KOPT-K1 (cell line): ENCODE data around the gene ADGRF5.

Source experiments
- H3K27ac ChIP-seq: fragments of 200-600 bp; sonication (generic); 2 replicates; pipeline ENCODE4 v1.5.1; 2016; ENCODE audit warnings: antibody characterized with exemption, mild to moderate bottlenecking, low read depth, low read length; ENCODE audit not compliant: poor library complexity, severe bottlenecking
- H3K36me3 ChIP-seq: fragments of 200-600 bp; sonication (generic); 2 replicates; pipeline ENCODE4 v1.5.1; 2017; ENCODE audit warnings: antibody characterized with exemption, mild to moderate bottlenecking, low read length, moderate library complexity; ENCODE audit not compliant: insufficient read depth
- H3K9me3 ChIP-seq: fragments of 200-600 bp; sonication (generic); 2 replicates; pipeline ENCODE4 v1.5.1; 2017; ENCODE audit warnings: antibody characterized with exemption, low read length, mild to moderate bottlenecking; ENCODE audit not compliant: insufficient read depth, poor library complexity, severe bottlenecking

ADGRF5 gene

DNA sequence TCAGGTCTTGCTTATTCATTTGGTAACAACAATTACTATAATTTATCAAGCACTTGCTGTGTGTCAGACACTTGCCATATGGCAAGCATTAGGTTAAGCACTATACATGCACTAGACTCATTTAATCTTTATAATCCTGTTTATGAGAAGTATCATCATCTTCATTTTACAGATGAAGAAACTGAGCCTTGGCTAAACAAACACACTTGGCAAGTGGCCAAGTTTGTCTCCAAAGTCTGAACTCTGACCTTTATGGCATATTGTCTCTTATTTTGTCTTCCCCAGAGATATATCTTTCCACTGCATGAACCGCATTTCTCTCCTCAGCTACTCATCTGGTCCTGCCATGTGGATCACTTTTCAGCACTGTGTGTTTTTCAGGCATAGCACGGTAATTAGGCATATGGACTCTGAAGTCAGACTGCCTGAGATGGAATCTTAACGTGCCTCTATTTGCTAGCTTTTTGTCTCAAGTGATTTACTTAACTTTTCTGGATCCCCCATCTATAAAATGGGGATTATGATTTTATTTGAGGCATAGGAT is 4.7 kb downstream of the ADGRF5 start:
- Histone ChIP-seq H3K27ac (no peak overlapping the region), H3K36me3 (no peaks in the 10 kb centered on the region), H3K9me3 (no peaks in the 10 kb centered on the region)

DNA sequence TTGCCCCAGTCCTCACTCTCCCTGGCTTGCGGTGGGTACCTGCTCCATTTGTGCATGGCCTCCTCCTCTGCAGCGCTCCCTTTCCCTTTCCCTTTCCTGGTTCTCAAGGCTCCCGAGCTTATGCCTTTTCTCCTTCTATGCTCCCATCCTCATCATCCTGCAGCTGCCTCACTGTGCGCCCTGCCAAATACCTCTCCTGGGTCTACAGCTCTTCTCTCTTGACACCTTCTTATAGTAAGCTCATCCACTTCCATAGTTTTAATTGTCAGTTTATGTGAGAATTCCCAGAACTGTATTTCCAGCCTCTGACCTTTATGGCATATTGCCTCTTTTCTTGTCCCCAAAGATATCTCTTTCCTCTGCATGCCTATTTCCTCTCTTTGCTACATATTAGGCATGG is 5.9 kb downstream of the ADGRF5 start:
- H3K27ac ChIP-seq, result no peak overlapping the region

DNA sequence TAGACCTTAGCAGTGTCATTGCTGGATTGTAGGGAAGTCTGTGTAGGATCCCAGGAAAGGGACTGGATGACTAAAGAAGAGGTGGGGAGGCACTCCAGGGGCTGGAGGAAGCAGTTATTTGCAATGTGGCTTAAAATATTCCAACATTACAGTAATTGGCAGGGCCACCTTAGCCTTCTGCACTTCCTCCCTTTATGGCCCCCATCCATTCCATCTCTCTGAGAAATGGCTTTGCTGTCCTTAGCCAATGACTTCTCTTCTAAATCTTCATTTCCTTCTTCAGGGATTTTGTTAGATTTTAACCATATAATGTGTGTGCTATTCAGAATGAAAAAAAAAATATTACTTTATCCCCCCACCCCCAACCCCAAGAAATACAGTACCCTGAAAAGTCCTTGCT is 6.4 kb downstream of the ADGRF5 start:
- Histone ChIP-seq H3K36me3 (no peaks in the 10 kb centered on the region), H3K9me3 (no peaks in the 10 kb centered on the region), H3K27ac (no peak overlapping the region)

More for the DNA sequence above, 5.9 kb downstream of the ADGRF5 start:
- H3K9me3 ChIP-seq, result no peaks in the 10 kb centered on the region
- no peaks in the 10 kb centered on the region for H3K36me3 ChIP-seq

DNA sequence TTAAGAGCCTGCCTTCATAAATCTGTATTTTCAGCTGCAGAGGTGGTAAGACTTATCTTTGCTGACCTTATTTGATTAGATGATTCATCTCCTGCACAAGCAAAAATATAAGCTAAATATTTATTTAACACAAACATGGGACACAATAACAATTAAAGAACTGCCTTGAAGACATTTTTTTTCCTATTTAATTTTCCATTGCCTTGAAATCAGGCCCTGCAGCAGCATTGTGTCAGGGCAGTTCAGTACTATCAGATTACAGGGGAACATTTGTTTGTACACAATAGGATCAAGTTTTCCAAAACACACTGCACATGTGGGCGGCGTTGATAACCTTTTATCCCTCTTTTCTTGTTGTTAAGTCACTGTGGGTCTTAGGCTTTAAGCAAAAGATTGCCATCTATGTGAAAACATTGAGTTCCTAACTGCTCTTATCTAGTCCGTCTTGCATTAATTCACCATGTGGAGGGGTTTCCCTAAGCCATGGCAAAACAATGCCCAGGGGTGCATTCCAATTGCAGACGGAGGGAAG is 7.4 kb downstream of the ADGRF5 start:
- no peaks in the 10 kb centered on the region for H3K9me3 ChIP-seq
- no peak overlapping the region for H3K27ac ChIP-seq
- H3K36me3 ChIP-seq, result no peaks in the 10 kb centered on the region

DNA sequence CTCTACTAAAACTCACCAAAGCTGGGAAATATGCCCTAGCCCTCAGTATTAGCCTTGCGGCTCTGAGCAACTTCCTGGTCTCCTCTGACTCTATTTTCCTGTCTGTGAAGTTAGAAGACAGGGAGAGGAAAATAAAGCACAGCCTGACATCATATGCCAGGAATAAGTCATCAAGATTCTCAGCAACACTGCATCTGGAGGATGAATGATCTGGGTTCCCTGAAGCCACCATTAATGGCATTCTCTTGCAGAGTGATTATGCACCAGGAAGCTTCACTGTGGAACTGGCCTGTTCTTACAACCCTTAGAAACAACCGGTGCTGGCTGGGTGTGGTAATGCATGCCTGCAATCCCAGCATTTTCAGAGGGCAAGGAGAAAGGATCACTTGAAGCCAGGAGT is 12.4 kb downstream of the ADGRF5 start:
- H3K27ac ChIP-seq, result no peak overlapping the region
- no peaks in the 10 kb centered on the region for H3K36me3 ChIP-seq
- H3K9me3 ChIP-seq, result no peaks in the 10 kb centered on the region

DNA sequence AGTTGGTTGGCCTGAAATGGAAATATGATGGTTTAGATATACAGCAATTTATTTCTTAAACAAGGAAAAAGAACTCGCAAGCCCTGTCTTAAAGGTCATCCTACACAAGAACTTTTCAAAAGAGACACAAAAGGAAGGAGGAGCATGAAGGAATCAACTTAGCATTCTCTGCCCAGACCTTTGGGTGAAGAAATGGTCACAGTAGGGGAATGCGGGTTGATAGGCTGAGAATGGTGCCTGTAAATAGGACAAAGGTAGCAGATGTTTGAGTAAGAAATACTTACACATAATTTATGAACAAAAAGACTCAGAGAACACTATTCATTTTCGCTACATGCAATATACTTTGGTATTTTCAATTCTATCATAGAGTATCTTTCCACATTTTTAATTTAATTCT is 15.0 kb downstream of the ADGRF5 start:
- no peak overlapping the region for H3K27ac ChIP-seq
- H3K9me3 ChIP-seq, result no peaks in the 10 kb centered on the region
- H3K36me3 ChIP-seq, result no peaks in the 10 kb centered on the region

DNA sequence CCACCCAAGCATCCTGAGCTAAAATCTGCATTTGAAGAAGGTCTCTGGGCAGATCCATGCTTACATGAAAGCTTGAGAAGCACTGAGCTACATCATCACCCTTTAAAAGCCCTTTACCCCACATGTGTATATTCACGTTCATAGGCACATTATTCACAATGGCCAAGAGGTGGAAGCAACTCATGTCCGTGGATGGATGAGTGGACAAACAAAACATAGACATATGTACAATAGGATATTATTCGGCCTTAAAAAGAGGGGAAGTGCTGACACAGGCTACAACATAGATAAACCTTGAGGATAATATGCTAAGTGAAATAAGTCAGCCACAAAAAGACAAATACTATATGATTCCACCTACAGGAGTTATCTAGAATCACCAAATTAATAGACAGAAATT is 17.6 kb downstream of the ADGRF5 start:
- Histone ChIP-seq H3K27ac (no peak overlapping the region), H3K9me3 (no peaks in the 10 kb centered on the region), H3K36me3 (no peaks in the 10 kb centered on the region)

DNA sequence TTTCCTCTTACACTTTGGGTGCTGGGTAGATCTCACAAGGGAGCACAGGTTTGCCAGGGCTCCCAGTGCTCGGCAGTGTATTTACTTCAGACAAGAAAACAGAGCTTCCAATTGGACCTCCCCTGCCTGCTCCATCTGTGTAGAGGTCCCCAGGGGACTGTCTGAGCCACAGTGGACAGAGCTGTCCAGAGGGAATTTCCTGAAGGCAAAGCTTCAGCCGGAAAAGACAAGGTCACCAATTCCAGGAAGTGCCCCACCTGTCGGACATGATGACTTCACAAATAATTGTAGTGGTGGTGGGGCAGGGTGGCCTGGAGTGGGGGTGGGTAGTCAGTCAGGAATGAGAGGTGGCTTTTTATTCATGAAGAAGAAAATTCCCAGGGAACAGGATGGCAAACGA is 18.6 kb downstream of the ADGRF5 start:
- Histone ChIP-seq H3K36me3 (no peaks in the 10 kb centered on the region), H3K27ac (no peak overlapping the region), H3K9me3 (no peaks in the 10 kb centered on the region)

DNA sequence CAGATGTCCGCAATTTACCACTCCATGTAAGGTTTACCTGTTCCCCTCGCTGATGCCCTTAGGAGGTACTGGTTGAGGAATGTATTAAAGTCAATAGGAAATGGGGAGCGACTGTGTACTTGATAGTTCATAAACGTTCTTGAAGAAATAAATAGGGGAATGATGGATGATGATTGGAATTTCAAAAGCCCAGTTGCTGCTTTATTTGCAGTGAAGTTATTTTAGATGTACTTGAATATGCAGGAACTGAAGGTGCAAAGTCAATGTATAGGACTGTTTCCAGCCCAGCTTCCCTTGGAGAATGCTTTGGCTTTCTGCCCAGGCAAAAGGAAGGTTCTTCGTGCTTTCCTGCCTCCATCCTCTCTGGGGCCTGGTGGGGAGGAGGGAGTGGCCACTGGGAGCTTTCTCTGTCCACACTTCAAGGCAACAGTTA is 19.8 kb downstream of the ADGRF5 start:
- Histone ChIP-seq H3K36me3 (no peaks in the 10 kb centered on the region), H3K27ac (no peak overlapping the region), H3K9me3 (no peaks in the 10 kb centered on the region)

DNA sequence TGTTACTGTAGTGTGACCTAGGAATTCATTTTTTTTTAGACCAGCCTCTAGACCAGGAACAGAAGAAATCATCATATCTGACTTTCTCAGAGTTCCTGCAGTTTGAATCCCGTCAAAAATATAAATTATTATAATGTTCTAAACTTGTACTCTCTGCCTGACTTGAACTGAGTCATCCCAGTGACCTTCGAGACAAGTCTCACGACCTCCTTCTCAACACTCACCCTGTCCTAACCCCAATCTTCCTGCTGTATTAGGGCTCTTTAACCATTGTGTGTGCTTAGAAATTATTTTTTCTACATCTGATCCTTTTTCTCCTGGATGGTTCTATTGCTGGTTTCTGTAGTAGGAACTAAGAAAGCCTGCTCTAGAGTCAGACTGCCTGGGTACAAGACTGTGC is 21.5 kb downstream of the ADGRF5 start:
- Histone ChIP-seq H3K9me3 (no peaks in the 10 kb centered on the region), H3K27ac (no peak overlapping the region), H3K36me3 (no peaks in the 10 kb centered on the region)

DNA sequence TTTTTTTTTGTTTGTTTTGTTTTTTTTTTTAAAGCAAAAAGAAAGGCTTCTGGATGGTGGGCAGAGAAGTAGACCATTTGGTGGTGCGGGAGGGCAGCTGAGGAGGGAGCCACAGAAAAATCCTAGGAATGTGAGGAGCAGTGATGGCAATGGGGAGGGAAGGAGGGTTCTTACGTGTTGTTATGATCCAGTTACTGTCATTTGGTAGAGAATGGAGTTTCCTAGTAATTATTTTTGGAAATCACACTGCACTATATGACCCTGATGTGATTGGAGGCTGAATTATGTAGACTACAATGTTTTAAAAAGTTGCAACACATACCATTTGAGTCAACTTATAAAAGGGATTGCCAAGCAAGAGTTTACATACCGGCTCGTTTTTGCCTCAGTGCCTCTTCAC is 22.1 kb downstream of the ADGRF5 start:
- Histone ChIP-seq H3K36me3 (no peaks in the 10 kb centered on the region), H3K27ac (no peak overlapping the region), H3K9me3 (no peaks in the 10 kb centered on the region)

DNA sequence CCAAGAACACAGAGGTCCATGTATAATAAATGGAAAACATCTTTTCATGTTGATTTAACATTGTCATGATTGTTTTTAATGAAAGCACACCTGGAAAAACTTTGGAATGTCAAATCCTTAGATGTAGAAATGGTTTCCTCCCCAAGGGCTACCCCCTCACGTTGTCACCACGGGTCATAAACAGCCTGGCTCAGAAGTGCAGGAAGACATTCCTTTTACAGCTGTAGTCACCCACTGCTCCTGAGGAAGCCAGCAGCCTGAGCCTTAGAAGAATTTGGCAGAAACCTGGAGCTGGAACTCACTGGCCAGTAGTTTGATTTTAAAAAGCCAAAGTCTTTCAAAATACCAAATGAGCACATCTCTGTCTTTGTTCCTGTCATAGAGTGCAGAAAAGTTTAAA is 23.7 kb downstream of the ADGRF5 start:
- Histone ChIP-seq H3K27ac (no peak overlapping the region), H3K36me3 (no peaks in the 10 kb centered on the region), H3K9me3 (no peaks in the 10 kb centered on the region)

DNA sequence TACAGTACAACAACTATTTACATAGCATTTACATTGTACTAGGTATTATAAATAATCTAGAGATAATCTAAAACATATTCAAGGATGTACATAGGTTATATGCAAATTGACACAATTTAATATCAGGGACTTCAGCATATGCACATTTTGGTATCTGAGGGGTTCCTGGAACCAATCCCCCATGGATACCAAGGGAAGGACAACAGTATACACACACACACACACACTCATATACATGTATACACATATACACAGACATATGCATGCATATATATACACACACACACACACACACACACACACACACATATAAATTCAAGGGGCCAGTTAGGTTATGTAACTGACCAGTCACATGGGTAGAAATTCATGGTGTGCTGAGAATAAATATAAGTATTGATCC is 24.9 kb downstream of the ADGRF5 start:
- H3K36me3 ChIP-seq, result no peaks in the 10 kb centered on the region
- no peak overlapping the region for H3K27ac ChIP-seq
- no peaks in the 10 kb centered on the region for H3K9me3 ChIP-seq

DNA sequence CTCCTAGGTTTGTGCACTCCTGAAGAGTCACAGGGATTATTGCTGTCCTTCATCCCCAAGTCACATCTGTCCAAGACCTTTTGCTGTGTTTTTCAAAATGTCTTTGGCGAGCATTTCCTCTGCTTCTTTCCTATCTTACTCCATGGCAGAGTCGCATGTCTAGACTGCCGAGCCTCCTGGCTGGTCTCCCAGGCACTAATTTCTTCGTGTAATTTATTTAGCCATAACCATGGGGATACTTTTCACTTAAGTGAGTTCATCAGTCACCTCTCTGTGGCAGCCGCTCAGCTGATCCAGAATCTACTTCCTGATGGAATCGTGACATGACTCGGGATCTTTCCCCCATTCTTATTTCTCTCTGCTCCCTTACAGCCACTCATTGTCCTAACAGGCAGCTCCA is 25.8 kb downstream of the ADGRF5 start:
- Histone ChIP-seq H3K9me3 (no peaks in the 10 kb centered on the region), H3K27ac (no peak overlapping the region), H3K36me3 (no peaks in the 10 kb centered on the region)

DNA sequence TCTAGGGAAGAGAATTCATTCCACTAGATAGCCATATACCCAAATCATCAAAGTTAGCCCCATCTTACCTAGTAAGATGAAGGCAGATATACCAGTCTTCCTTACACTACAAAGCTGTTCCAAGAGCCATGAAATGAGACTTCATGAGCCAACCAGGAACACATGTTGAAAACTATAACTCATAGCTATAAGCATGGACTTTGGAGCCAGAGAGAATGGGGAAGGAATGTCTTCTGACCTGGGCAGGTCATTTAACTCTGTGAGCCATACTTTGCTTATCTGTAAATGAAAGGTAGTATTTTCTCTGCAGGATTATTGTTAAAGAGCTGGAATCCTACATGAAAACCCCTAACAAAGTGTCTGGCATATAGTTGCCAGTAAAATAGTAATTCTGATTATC is 27.3 kb downstream of the ADGRF5 start:
- Histone ChIP-seq H3K9me3 (no peaks in the 10 kb centered on the region), H3K27ac (no peak overlapping the region), H3K36me3 (no peaks in the 10 kb centered on the region)

DNA sequence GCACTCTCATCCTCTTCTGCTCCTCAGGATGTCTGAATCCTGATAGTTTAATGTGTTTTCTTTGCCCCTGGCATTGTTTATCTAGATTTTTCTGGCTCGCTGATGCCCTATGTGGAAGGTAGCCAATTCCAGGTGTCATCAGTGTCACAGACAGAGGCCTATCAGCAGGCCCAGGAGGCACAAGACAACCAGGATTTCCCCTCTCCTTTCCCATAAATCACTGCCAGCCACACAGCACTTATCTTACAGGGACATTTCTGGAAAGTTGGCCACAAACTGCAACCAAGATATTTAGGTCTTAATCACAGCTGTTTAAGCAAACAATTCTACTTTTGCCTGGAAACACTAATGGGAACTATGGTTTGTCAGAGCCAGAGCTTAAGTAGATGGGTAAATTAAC is 28.1 kb downstream of the ADGRF5 start:
- Histone ChIP-seq H3K27ac (no peak overlapping the region), H3K36me3 (no peaks in the 10 kb centered on the region), H3K9me3 (no peaks in the 10 kb centered on the region)
